Measurements from ENCODE around the gene AGXT. TPM values are rescaled to one million over a fixed set of nuclear protein-coding genes. Genes with fewer than 3 reads are reported as not detected.

AGXT gene
- total and polyA plus RNA-seq, 2 of the 8 experiments (the other 6 are each of a cell fraction or from before 2014, with no cell fraction given), result 0.03 TPM; not detected in 1

DNA sequence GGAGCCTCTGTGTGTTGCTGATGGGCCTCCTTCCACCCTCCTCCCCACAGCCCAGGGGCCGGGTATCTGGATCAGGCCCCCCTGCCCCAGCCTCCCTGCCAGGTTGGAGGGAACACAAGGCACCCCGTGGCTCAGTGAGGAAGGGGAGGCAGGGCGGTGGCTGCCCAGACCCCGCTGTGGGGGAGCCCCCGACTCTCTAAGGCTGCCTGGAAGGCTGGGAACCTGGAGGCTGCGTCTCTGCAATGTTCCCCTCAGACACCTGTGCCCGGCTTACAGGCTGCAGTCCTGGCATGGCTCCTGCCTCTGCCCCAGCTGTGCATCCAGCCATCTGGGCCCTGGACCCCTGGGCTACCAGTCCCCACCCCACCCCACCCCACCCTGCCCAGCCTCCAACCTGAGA lies 27.8 kb downstream of the AGXT start:
- CTCF ChIA-PET (ENCODE audit: partially characterized antibody), result interaction anchor here (1.1 to 2.0 kb wide), 2 partner anchors 18 to 39 kb away, joined by 6 read pairs; no protein-coding TSS in a partner anchor

More for the DNA sequence above, 27.8 kb downstream of the AGXT start:
- no peak for DNase-seq (ENCODE audit: low read depth in 1 of 2, low spot score in 2 of 2)
- H4K8ac ChIP-seq (ENCODE audit: extremely low read depth, insufficient read depth, low read length), result no peak overlapping the region
- no peak overlapping the region for H2BK15ac ChIP-seq (ENCODE audit: low read length)
- no peaks in the 10 kb centered on the region for H3K36me3 ChIP-seq (ENCODE audit: control insufficient read depth in 2 of 4, insufficient read depth in 4 of 4, low read length in 3 of 4)
- no peak overlapping the region for H2BK20ac ChIP-seq (ENCODE audit: low read length)
- H3K18ac ChIP-seq (ENCODE audit: extremely low read depth, low read length), result no peak overlapping the region
- H3K4me3 ChIP-seq (ENCODE audit: extremely low read depth in 1 of 4, insufficient read depth in 2 of 4, low read depth in 3 of 4, low read length in 4 of 4), result no peak overlapping the region
- H3K4ac ChIP-seq (replicated peaks; ENCODE audit: insufficient read length, low read depth, low read length), result no peak overlapping the region
- H3K27me3 ChIP-seq (replicated peaks in 1 of 4; ENCODE audit: control insufficient read depth in 3 of 4, extremely low read depth in 1 of 4, insufficient read depth in 3 of 4, low read length in 3 of 4), result no peaks in the 10 kb centered on the region
- no peak overlapping the region for H3K27ac ChIP-seq (ENCODE audit: low read depth, low read length)
- no peak overlapping the region for H2BK5ac ChIP-seq (ENCODE audit: low read depth, low read length)
- H3K9ac ChIP-seq (replicated peaks in 1 of 4; ENCODE audit: extremely low read depth in 1 of 4, low read depth in 3 of 4, low read length in 3 of 4), result no peak overlapping the region
- H2AK5ac ChIP-seq (ENCODE audit: low read depth, low read length), result no peak overlapping the region
- no peak for FAIRE-seq
- H3K4me1 ChIP-seq (replicated peaks in 1 of 4; ENCODE audit: control insufficient read depth in 3 of 4, insufficient read depth in 4 of 4, low read length in 3 of 4), result 0 out of 7 replicates have a peak, but pooled peaks cover 0 to 2% (median 0%) of the 10 kb centered on the region in 4 experiments
- WGBS, 2 experiments (ENCODE audit: extremely low coverage in 1 of 2, insufficient coverage in 1 of 2, insufficient read length in 1 of 2, insufficient replicate concordance in 2 of 2, low coverage in 1 of 2, low lambda C conversion rate in 2 of 2, missing lambda C conversion rate in 1 of 2), result 65% methylated on average over 3 of the region's 7 CpGs; no CpG with 5 or more reads in 1 of the 2 experiments
- H3K4me2 ChIP-seq (ENCODE audit: insufficient read depth in 1 of 2, low read depth in 2 of 2, low read length in 2 of 2), result no peak overlapping the region
- H3K56ac ChIP-seq (replicated peaks; ENCODE audit: insufficient read length, low read depth, low read length), result no peak overlapping the region
- H2AFZ ChIP-seq (ENCODE audit: low read length), result no peak overlapping the region
- H3K23ac ChIP-seq (ENCODE audit: insufficient read length), result no peak overlapping the region
- TF ChIP-seq KDM1A (IDR thresholded peaks at IDR 0.05; ENCODE audit: borderline replicate concordance, low read length) (no peak), SP1 (IDR thresholded peaks at IDR 0.05; ENCODE audit: low read depth, low read length) (no peak), EP300 (IDR thresholded peaks at IDR 0.05; ENCODE audit: borderline replicate concordance in 1 of 2, low read depth in 2 of 2, low read length in 2 of 2) (no peak), GTF2F1 (IDR thresholded peaks at IDR 0.05; ENCODE audit: borderline replicate concordance, low read depth, low read length) (no peak), TEAD4 (IDR thresholded peaks at IDR 0.05; ENCODE audit: low read depth, low read length) (no peak), CREB1 (IDR thresholded peaks at IDR 0.05) (no peak), MAFK (IDR thresholded peaks at IDR 0.05; ENCODE audit: low read depth, low read length) (no peak)
- H4K91ac ChIP-seq (replicated peaks; ENCODE audit: insufficient read length, low read length), result no peak overlapping the region
- peaks cover 0 to 2% of the 10 kb centered on the region in 2 experiments for H4K20me1 ChIP-seq (replicated peaks in 1 of 2; ENCODE audit: control insufficient read depth in 1 of 2, insufficient read depth in 2 of 2, low read length in 2 of 2)
- H3K79me1 ChIP-seq (ENCODE audit: low read depth, low read length), result no peaks in the 10 kb centered on the region
- no peak overlapping the region for H3K14ac ChIP-seq (ENCODE audit: insufficient read length)
- no peak overlapping the region for H4K5ac ChIP-seq (ENCODE audit: insufficient read length, low read depth, low read length)
- no peak overlapping the region for H2BK120ac ChIP-seq (replicated peaks; ENCODE audit: low read depth, low read length)
- H2BK12ac ChIP-seq (ENCODE audit: low read depth, low read length), result no peak overlapping the region
- no peaks in the 10 kb centered on the region for H3K23me2 ChIP-seq (ENCODE audit: low read depth, low read length)
- no peaks in the 10 kb centered on the region for H3K79me2 ChIP-seq (ENCODE audit: control insufficient read depth in 1 of 2, insufficient read depth in 2 of 2, low read length in 2 of 2)
- no peaks in the 10 kb centered on the region; a peak in 1 of 4 replicates for H3K9me3 ChIP-seq (ENCODE audit: insufficient read depth in 2 of 2, low read depth in 1 of 2, low read length in 1 of 2)
- POLR2A ChIA-PET (ENCODE audit: partially characterized antibody), result no interaction called here

Data from H1 (cell line).